Ascending aorta (tissue), 2 donors: ENCODE measurements around the gene BATF. TPM values are rescaled to one million over a fixed set of nuclear protein-coding genes. Genes with fewer than 3 reads are reported as not detected.
"Not testable (repeated sequence)": the region's sequence is repeated elsewhere in the genome, so short reads cannot be mapped to it uniquely, and the experiment has no call there.

ENCODE experiments used
- DNase-seq, 2 donors: peaks; one replicate each; pipeline ENCODE4 v3.0.0-alpha.2; 2019; ENCODE audit warnings: low spot score in 2 of 2
- H3K27ac ChIP-seq, 2 donors: fragments of 200-600 bp; sonication (generic); one replicate each; pipeline ENCODE4 v1.5.1; 2016 to 2017; ENCODE audit warnings: mild to moderate bottlenecking in 1 of 2
- H3K27me3 ChIP-seq: fragments of 200-600 bp; sonication (generic); one replicate; pipeline ENCODE4 v1.5.1; 2017
- H3K36me3 ChIP-seq, 2 donors: fragments of 200-600 bp; sonication (generic); one replicate each; pipeline ENCODE4 v1.5.1; 2016
- H3K4me1 ChIP-seq, 2 donors: fragments of 200-600 bp; sonication (generic); one replicate each; pipeline ENCODE4 v1.5.1; 2016 to 2017; ENCODE audit warnings: mild to moderate bottlenecking in 1 of 2
- H3K4me3 ChIP-seq, 2 donors: fragments of 200-600 bp; sonication (generic); one replicate each; pipeline ENCODE4 v1.5.1; 2016 to 2017; ENCODE audit warnings: mild to moderate bottlenecking in 1 of 2
- H3K9me3 ChIP-seq, 2 donors: fragments of 200-600 bp; sonication (generic); one replicate each; pipeline ENCODE4 v1.5.1; 2016
- intact Hi-C: fragments of 100-400 bp; cut with DNase I; formaldehyde crosslinking; loops from one replicate; pipeline ENCODE4 v1.15.1; 2023
- total RNA-seq: library from RNA; depleted of rRNA; stranded (reverse); fragments of >200 nt; gene quantifications from one replicate; pipeline ENCODE4 v1.1.0, GENCODE V29; 2016
- TF ChIP-seq, protein P1 (sequence below), 3 experiments: fragments of 200-600 bp in 2 of 3; fragments of 450-650 bp in 1 of 3; sonication (generic) in 2 of 3; IDR thresholded peaks; one replicate each; pipeline ENCODE4 v1.5.1; 2016 to 2019; ENCODE audit warnings: antibody characterized with exemption in 3 of 3, mild to moderate bottlenecking in 1 of 3, moderate library complexity in 1 of 3

Gene BATF
- total RNA-seq: not detected

- Histone ChIP-seq H3K9me3 (no peaks in the 10 kb centered on the region), H3K27ac (no peak within 1 kb of the TSS), H3K4me3 (peak within 1 kb of the TSS in 1 of 2 donors; percentile 52), H3K27me3 (no peaks in the 10 kb centered on the region), H3K4me1 (no peaks in the 10 kb centered on the region), H3K36me3 (no peaks in the 10 kb centered on the region)
- TF ChIP-seq, protein P1, sequence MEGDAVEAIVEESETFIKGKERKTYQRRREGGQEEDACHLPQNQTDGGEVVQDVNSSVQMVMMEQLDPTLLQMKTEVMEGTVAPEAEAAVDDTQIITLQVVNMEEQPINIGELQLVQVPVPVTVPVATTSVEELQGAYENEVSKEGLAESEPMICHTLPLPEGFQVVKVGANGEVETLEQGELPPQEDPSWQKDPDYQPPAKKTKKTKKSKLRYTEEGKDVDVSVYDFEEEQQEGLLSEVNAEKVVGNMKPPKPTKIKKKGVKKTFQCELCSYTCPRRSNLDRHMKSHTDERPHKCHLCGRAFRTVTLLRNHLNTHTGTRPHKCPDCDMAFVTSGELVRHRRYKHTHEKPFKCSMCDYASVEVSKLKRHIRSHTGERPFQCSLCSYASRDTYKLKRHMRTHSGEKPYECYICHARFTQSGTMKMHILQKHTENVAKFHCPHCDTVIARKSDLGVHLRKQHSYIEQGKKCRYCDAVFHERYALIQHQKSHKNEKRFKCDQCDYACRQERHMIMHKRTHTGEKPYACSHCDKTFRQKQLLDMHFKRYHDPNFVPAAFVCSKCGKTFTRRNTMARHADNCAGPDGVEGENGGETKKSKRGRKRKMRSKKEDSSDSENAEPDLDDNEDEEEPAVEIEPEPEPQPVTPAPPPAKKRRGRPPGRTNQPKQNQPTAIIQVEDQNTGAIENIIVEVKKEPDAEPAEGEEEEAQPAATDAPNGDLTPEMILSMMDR (IDR thresholded peaks at IDR 0.05): no peak
- intact Hi-C loops: no loop called here
- peak in 1 of 2 donors; percentile 16 for DNase-seq
Observed at GRCh38 chr14:75522224-75522982, at the start of gene BATF. Gene BATF, plus strand, starts transcription at chr14:75522469. Its CDS starts 214 bp downstream, at chr14:75522683.

GRCh38 chr14:75474127-75474526, 48.1 kb upstream of the BATF start:
- not testable (repeated sequence) for H3K9me3 ChIP-seq, DNase-seq, H3K27ac ChIP-seq, H3K27me3 ChIP-seq, H3K4me3 ChIP-seq
- intact Hi-C loops: loop anchor here (5.0 kb wide), 1 partner anchor 167 kb away; no protein-coding TSS in a partner anchor
- Histone ChIP-seq H3K4me1 (peaks cover 5 to 19% of the 10 kb centered on the region in 2 donors), H3K36me3 (peaks cover 19 to 29% of the 10 kb centered on the region in 2 donors)

GRCh38 chr14:75476274-75476995, 45.8 kb upstream of the BATF start:
- H3K27me3 ChIP-seq: no peaks in the 10 kb centered on the region
- H3K36me3 ChIP-seq: peaks cover 18 to 19% of the 10 kb centered on the region in 2 donors
- TF ChIP-seq, protein P1 (IDR thresholded peaks at IDR 0.05): no peak
- H3K27ac ChIP-seq: no peak overlapping the region
- no peak overlapping the region for H3K4me3 ChIP-seq
- H3K9me3 ChIP-seq: no peaks in the 10 kb centered on the region
- DNase-seq: no peak
- no peaks in the 10 kb centered on the region for H3K4me1 ChIP-seq
- intact Hi-C loops: no loop called here

DNA sequence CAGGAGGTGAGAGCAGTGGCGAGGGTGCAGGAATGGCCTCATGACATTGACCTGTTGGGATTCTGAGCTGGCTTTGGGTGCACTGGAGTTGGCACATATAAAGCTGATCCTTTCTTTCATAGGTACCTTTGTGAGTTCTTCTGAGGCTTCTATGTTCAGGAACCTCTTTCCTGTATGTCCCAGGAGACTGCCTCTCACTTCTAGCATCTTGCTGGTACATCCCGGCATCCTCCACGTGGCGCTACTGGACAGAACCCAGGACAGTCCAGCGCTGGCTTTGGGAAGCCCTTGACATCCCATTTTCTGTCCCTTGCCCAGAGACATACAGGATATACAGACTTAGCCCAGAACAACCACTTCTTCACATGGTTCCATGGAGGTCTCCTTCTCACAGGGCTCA, 44.4 kb upstream of the BATF start:
- Histone ChIP-seq H3K36me3 (peaks cover 4 to 6% of the 10 kb centered on the region in 2 donors), H3K4me1 (no peaks in the 10 kb centered on the region), H3K27me3 (no peaks in the 10 kb centered on the region), H3K27ac (no peak overlapping the region), H3K9me3 (no peaks in the 10 kb centered on the region), H3K4me3 (no peak overlapping the region)
- intact Hi-C loops: no loop called here
- no peak for DNase-seq
- TF ChIP-seq, protein P1 (IDR thresholded peaks at IDR 0.05): no peak

GRCh38 chr14:75479770-75480600, 42.3 kb upstream of the BATF start:
- peak in 1 of 2 donors; percentile 43 for DNase-seq
- H3K27ac ChIP-seq: no peak overlapping the region
- intact Hi-C loops: no loop called here

More at GRCh38 chr14:75479770-75480600, 42.3 kb upstream of the BATF start:
- no peaks in the 10 kb centered on the region for H3K9me3 ChIP-seq
- no peaks in the 10 kb centered on the region for H3K4me1 ChIP-seq
- H3K36me3 ChIP-seq: no peaks in the 10 kb centered on the region
- TF ChIP-seq, protein P1 (IDR thresholded peaks at IDR 0.05): no peak
- H3K27me3 ChIP-seq: no peaks in the 10 kb centered on the region
- H3K4me3 ChIP-seq: no peak overlapping the region
